Epidermal melanocyte (primary cell): Measurements from ENCODE around the gene RIN2.
"Not testable (repeated sequence)": the region's sequence is repeated elsewhere in the genome, so short reads cannot be mapped to it uniquely, and the experiment has no call there.

Experiments
- DNase-seq: peaks from one replicate; pipeline ENCODE4 v3.0.0; 2011; ENCODE audit warnings: low spot score; ENCODE audit not compliant: insufficient read length

RIN2 gene

GRCh38 chr20:19785173-19785982 is 27.3 kb downstream of the RIN2 start:
- DNase-seq, result no peak

DNA sequence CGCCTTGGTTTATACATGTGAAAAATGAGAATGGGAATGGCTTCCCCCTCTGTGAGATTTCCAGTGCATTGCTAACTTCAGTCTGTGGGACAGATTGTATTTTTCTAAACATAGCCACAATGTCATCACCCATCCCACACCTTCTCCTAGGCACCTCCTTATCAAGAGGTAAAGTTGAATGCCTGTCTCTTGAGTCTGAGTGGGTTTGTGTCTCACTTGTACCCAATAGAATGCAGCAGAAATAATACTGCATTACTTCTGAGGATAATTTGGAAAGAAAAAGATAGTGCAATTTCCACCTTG is 27.9 kb downstream of the RIN2 start:
- no peak for DNase-seq

DNA sequence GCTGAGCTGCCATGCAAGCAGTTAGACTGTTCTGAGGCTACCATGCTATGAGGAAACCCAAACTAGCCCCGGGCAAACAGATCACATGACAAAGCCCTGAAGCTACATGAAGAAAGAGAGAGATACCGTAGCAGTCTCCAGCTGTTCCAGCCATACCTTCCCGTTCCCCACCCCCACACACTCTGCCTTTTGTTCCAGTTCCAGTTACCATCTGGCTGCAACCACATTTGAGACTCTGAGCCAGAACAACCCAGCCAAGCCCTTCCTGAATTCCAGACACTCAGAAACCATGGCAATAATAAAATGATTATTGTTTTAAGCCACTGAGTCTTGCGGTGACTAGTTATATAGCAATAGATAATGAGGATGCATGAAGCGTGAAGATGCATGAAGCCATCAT is 28.3 kb downstream of the RIN2 start:
- DNase-seq, result no peak

GRCh38 chr20:19787366-19787765 is 29.3 kb downstream of the RIN2 start:
- no peak for DNase-seq

DNA sequence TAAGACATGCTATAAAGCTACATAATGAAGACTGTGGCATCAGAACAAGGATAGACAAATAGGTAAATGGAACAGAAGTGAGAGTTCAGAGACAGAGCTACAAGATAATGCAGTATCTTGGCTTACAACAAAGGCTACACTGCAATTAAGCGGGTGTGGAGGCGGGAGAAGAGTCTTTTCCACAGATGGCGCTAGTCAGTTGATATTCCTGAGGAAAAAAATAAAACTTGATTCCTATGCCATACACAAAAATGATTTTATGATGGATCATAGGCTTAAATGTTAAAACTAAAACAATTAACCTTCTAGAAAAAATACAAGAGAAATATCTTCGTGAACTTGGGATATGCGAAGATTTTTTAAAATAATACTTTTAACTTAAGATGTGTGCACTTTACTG is 31.0 kb downstream of the RIN2 start:
- no peak for DNase-seq

- no peak for DNase-seq
These were observed 31.4 kb downstream of the RIN2 start for GRCh38 chr20:19789446-19789845.

DNA sequence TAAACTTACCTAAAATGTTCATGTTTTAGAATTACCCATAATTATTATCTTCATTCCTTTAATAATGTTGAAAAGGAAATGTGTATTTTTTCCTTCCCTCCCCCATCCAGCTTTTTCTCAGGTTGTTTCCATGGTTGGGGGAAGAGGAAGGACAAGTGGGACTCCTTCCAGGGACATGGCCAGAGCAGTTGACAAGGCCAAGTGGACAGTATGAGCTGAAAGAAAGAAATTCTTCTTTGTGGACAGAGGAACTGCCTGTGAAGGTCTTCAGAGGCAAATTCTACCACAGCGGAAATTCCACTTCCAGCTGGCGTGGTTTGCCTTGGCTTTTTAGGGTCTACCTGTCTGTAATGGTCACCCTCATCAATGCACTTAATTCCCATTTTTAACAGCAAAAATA is 33.8 kb downstream of the RIN2 start:
- DNase-seq, result no peak

GRCh38 chr20:19793716-19794115 is 35.7 kb downstream of the RIN2 start:
- DNase-seq, result no peak

GRCh38 chr20:19794941-19795340 is 36.9 kb downstream of the RIN2 start:
- DNase-seq, result no peak

- DNase-seq, result no peak
These were observed 41.3 kb downstream of the RIN2 start for GRCh38 chr20:19799325-19799724.

GRCh38 chr20:19802099-19802491 is 44.0 kb downstream of the RIN2 start:
- DNase-seq, result no peak

GRCh38 chr20:19802492-19803158 is 44.6 kb downstream of the RIN2 start:
- no peak for DNase-seq

DNA sequence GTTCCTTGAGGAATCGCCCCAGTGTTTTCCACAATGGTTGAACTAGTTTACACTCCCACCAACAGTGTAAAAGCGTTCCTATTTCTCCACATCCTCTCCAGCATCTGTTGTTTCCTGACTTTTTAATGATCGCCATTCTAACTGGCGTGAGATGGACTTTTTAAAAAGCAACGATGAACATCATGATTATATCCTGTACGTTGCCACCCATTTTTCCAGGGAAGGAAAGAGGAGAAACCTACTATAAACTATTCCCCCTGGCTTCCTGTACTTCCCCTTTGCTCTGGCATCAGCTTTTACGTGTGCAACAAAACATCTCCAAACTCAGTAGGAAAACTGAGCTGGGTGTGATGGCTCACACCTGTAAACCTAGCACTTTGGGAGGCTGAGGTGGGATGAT is 48.2 kb downstream of the RIN2 start:
- DNase-seq, result not testable (repeated sequence)

DNA sequence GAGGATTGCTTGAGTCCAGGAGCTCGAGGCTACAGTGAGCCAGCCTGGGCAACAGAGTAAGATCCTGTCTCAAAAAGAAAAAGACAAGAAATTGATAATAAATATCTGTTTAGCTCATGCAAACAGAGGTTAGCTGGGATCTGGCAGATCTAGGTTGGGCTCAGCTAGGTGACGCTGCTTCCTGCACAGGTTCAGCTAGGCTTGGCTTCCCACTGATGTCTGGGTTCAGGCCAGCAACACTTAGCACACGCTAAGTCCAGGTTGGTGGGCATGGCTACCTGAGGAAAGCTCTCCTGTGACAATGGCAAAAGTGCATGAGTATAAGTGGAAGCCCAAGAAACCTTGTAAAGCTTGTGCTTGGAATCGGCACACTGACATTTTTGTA is 48.7 kb downstream of the RIN2 start:
- no peak for DNase-seq

GRCh38 chr20:19807191-19807945 is 49.3 kb downstream of the RIN2 start:
- no peak for DNase-seq
